Mammary epithelial cell (primary cell): Measurements from ENCODE around the gene CLRN1.

Experiments
- CTCF ChIP-seq, 2 donors: IDR thresholded peaks in 1 of 2; conservative IDR thresholded peaks in 1 of 2; 2 replicates each; pipeline ENCODE4 v1.5.1; 2011 to 2012; ENCODE audit warnings: inconsistent platforms in 2 of 2, low read length in 2 of 2, mild to moderate bottlenecking in 2 of 2, control low read depth in 1 of 2, low read depth in 1 of 2; ENCODE audit not compliant: insufficient read depth in 1 of 2; ENCODE audit errors: extremely low read depth in 1 of 2
- EZH2 ChIP-seq: IDR thresholded peaks from 2 replicates; pipeline ENCODE4 v1.6.1; 2012; ENCODE audit warnings: low read length, inconsistent platforms, borderline replicate concordance

- TF ChIP-seq CTCF (conservative IDR thresholded peaks at IDR 0.05 in 1 of 2, IDR thresholded peaks at IDR 0.05 in 1 of 2; ENCODE audit: extremely low read depth in 1 of 2, insufficient read depth in 1 of 2, low read depth in 1 of 2, low read length in 2 of 2) (no peak), EZH2 (no peak)
Observed at GRCh38 chr3:150945226-150946032, 27.1 kb downstream of the CLRN1 start.
